ENCODE measurements around the gene AAR2.

Gene AAR2, protein sequence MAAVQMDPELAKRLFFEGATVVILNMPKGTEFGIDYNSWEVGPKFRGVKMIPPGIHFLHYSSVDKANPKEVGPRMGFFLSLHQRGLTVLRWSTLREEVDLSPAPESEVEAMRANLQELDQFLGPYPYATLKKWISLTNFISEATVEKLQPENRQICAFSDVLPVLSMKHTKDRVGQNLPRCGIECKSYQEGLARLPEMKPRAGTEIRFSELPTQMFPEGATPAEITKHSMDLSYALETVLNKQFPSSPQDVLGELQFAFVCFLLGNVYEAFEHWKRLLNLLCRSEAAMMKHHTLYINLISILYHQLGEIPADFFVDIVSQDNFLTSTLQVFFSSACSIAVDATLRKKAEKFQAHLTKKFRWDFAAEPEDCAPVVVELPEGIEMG

DNA sequence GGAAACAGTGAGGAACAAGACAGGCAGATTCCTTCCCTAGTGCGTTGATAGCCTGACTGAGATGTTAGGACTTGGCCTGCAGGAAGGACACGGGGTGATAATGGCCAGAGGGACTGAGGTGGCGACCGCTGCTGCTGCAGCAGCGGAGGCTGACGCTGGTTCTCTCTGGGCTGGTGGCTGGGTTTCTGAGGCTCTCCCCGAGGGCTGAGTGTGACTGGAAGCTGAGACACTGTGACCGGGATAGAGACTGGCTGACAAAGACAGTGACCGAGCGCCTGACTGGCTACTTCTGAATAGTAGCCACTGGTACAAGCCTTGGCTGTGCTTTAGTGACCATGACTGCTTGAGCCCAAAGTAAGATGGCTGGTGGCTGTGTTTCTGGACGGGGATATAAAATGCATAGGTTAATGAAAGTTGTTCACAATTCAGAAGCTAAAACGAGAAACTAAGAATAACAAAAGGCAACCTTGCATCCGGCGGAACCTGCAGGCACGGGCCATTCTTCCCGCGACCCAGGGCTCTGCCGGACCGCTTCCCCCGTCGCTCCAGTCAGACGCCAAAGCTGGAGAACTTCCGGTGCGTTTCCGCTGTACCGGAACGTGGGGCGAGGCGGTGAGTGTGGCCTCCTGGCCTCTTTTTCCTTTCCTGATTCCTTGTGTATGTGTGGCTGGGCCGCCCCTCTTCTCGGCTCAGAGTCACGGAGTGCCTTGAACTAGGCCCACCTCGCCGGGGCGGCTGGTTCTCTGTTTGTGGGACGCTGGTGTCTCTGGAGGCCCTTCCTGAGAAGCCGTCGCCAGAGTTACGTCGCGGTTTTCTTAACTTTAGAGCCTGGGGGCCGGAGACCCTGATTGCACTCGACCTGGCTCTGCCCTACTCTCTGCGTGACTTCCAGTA is at the start of gene AAR2:
AAR2 (plus strand) TSS at position 587 of the 894 bp plus-strand sequence. CDS start 3,391 bp downstream, outside the sequence.
- DNase-seq = peak; percentile 84 to 87

DNA sequence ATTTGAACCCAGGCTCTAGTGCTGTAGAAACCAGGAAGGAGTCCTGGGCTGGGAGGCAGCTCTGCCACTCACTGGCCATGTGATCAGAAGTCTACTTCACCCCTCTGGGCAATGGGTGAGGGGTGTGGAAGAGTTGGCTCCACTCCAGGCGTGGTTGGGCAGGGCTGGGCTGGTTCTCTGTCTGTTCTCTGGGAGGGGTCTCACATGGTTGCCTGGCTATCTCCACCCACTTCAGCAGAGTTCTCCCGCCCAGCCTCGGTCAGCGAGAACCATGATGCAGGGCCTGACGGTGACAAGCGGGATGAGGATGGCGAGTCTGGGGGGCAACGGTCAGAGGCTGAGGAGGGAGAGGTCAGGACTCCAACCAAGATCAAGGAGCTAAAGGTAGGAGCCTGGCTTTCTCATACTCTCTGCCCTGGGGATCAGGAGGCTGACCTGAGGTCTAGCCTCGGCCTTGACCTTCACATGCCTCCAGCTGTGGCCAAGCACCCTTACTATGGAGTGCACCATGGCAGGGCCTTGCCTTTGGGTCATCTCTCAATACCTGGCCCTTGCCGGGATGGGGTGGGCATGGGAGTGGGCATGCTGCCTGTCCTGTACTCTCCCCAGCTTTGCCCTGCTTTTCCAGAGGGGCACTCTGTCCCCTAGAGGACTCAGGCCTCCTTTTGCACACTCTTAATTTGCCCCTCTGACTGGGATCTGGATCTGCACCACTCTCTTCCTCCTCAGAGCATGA is 42.1 kb upstream of the AAR2 start:
- no peak for DNase-seq

DNA sequence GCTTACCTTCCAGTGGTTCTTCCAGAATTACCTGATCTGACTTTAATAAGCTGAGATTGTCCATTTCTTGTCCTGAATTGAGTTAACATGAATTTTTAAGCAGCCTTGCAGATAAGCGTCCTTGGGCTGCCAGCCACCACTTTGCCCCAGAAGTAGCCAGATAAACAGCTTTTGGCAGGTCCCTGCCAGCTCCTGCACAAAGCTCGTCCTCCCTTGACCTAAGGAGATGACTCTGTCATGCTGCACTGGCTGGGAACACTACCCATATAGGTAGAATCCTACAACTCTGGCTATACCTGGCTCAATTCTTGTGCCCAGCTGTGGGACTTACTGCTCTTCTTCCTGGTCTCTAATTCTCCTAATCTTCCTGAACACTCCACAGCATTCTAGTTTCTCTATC is 39.6 kb upstream of the AAR2 start:
- no peak for DNase-seq

DNA sequence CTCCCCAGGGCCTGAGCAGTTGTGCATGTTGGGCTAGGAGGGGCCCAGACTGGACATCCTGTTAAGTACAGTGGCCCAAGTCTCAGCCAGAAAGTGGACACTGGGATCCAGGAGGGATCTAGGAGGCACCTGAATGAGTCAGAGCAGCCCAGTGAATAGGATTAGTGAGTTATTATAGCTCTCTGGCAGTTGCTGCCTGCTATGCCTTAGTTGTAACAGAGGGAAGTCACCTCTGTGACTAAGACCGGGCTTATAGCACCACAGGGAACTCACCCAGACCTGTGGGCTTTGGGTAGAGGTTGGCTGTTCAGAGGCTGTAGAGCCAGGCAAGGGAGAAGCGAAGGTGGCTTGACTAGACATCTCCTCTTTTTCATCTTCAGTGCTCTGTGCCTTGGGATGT is 39.0 kb upstream of the AAR2 start:
- no peak for DNase-seq

DNA sequence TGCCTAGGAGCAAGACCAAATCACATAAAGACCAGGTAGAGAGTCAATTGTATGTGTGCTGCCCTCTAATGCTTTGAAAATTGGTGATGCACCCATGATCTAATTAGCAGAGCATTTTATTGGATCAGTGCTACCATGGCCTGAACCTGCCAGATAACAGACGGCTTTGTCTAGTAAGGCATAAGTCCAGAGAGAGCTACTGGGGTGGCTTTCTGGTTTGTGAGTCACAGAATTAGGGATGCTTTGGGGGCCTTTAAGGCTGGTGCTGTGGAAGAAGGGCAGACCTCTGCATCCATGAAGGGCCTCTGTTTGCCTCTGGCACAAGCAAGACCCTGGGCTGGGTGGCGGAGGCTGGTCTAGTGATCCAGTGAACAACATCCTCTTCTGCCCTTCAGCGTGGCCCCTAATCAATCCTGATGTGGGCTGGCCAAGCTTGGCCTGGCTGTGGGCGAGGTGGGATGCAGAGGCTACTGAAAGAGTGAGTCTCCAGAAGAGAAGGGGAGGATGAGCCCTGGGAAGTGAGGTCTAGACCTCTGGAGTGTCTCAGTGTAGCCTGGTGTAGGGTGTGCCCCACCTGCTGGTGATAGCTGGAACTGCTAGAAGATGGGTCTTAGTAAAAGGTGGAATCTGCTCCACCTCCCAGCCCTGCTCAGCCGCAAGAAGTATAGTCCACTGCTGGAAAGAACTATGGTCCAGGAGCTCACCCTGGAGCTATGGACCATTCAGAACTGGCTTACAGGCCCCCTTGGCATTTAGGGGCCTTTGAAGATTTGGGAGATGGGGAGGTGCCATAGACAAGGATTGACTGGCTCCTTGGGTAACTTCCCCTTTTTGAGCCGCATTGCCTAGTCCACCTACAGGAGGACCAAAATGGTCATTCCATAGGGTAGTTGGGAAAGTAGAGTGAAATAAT is 36.7 kb upstream of the AAR2 start:
- DNase-seq = peak; percentile 85 to 87

DNA sequence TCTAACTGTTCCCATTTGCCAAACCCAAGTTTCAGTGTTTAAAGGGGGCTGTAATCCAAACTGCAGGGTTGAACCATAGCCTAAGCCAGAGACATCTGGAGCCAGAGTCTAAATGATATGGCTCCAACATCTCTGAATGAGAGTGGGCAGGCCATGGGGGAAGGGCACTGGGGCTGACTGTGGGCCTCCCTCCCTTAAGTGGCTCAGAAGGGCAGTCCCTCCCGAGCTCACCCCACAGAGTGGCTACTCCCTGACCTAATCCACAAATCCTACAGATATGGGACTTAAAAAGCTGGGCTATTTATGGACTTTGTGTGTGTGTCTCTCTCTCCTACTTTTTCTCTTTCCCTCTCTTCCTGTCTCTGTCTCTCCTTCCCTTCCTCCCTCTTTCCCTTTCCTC is 35.8 kb upstream of the AAR2 start:
- no peak for DNase-seq

DNA sequence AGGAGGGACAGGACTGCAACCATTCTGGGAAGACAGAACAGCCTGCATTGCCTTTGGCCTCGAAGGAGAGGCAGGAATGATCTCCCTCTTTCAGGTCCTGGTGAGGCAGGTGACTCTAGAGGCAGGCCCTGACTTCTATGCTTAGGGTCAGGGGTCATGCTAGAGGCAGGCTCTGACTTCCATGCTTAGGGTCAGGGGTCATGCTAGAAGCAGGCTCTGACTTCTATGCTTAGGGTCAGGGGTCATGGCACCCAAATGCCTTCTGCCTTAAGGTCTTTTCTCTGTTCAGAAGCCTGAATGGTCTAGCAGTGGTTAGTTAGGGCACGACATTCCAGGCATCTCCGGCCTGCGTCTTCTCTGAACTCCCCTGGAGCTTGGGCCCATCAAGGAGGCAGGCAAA is 35.1 kb upstream of the AAR2 start:
- DNase-seq = no peak

DNA sequence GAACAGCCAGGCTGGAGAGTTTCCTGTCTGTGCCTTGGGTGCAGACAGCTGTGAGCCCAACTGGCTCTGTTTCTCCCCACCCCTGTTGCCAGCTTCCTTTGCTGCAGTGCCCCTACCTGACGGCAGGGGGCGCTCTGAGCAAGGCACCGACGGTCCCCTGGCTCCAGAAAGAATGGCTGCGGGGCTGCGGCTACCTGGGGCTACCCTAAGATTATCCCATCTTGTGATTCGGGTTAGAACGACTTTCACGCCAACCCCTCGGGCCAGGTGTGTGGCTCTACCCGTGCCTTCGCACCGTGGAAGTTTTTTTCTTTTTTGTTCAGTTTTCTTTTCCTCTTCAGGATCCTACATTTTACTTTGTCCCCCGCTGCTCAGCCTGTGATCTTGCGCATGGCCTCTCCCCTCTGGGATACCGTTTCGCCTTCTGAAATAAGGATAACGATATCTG is 33.4 kb upstream of the AAR2 start:
- DNase-seq = peak; percentile 82 to 86

DNA sequence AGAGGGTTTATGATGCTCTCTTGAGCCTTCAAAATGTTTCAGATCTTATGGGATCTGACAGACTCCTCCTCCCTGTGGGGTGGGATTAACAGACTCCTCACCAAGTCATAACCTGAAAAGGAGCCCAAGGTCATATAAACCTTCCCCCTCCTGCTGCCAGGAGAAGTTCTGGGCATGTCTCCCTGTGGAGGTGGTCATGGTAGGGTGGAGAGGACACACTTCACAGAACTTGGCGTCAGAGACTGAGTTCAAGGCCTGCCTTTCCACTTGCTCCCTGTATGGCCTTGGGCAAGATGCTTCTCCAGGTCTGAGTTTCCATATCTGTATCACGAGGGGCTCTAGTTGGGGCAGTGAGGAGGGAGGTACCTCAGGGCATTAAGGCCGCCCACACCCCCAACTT is 32.4 kb upstream of the AAR2 start:
- no peak for DNase-seq

DNA sequence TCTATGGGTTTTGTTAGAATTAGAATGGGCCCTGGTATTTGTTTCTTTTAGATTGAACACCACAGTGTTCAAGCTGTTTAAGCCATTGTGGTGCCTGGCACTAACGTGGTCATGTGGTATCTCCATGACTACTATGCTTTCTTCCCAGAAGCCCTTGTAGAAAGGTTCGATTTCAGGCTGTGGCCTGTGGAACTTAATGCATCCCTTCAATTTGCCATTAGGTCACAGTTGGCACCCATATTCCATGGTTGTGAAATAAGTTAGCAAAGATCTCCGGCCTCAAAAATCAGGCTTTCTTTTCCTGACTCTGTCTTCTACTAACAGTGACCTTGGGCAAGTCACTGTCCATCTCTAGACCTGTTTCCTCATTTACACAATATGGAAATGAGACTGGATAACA is 31.3 kb upstream of the AAR2 start:
- no peak for DNase-seq

DNA sequence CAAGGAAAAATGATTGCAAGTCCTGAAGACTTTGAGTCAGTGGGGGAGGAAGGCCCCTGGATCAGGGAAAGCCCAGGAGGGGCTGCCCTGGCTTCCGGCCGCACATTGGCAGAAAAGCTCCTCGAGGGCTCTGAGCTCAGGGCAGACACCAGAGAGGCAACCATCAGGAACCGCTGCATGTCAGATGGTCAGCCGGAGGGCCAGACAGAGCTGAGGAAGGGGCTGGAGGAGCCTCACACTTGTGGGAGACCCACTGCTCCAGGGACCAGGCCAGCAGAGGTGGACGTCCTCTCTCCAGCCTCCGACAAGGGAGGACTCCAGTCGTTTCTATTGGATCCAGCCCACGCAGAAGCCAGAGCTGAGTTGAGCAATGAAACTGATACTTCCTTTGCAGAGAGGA is 30.2 kb upstream of the AAR2 start:
- DNase-seq = no peak

DNA sequence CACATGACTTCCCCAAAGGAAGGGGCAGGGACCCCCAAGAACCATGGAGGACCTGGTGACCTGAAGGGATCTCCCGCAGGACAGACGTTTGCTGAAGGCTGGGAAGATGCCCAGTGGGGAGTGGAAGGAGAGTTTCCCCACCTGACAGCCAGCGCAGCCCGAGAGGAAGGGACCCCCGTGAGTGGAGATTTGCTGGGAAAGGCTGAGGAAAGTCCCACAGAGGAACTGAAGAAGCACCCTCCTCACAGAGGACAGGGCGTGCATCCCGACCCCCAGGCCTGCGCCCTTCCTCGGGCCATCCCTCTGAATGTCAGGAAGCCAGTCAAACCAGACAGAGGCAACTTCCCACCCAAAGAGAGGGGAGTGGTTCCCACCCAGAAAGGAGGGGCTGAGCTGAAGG is 29.6 kb upstream of the AAR2 start:
- DNase-seq = no peak

DNA sequence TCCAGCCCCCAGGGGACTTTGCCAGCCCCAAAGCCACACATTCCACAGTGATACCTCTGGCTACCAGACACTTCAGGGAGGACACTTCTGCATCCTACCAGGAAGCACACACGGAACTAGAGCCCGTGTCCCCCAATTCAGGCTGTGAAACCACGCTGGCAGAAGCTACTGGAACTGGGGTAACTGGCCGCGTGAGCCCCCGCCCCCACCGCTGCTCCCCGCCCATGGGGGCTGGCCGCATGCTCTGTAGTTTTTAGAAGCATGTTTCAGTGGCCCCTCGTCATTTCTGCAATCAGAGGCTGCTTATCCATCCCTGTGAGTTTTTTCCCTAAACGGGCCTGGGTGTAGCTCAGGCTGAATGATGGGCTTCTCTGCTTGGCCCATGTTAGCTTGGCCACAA is 28.7 kb upstream of the AAR2 start:
- DNase-seq = no peak

DNA sequence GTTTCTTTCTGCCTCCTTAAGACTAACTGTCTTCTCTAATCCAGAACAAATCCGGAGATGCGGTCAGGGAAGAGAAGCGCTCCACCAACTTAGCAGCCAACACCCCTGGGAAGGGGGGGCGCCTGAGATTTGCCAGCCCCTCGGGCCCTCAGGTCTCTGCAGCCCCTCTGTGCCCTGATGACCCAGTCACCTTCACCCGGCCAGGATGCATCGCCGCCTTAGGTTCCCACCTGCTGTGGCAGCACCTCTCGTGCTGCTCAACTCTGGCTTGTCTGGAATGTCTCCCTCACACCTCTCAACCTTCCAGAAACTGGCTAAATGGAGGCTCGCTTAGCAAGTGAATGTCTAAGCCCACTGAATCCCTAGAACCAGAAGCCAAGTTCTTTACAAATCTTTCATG is 28.0 kb upstream of the AAR2 start:
- DNase-seq = no peak

DNA sequence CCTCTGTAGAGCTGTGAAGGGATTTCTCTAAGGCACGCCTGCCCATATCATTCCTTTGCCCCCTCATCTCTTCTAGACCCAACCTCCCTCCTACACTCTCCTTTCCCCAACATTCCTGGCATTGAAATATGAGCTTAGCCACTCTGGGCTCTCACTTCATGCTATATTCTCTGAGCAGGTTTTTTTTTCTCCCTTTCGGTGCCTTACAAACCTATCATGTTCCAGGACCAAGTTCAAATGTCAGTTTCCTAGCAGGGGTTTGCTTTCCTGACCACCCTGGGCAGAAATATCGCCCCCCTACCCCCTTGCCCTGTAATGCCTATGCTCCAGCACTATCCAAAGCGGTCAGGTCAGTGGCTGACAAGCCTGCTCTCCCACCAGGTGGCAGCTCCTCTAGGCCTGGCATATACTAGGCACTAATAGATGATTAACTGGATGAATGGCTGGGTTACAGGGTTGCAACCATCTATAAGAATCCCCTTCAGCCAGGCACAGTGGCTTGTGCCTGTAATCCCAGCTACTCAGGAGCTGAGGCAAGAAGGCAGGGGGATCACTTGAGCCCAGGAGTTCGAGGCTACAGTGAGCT is 25.7 kb upstream of the AAR2 start:
- no peak for DNase-seq

DNA sequence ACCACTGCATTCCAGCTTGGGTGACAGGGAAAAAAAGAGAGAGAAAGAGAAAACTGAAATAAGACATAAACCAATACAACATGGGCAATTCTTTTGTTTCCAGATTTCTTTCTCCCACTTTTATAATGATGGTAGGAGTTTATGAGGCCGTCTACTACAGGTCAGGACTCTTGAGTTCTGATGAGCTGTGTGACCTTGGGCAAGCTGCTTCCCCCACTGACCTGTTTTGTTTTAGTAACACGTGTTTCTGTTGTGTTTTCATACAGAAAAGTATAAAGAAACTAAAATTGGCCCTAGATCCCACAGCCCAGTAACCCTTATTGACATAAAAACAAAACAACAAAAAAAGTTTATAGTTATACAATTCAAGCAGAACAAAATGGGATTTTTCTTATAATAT is 22.9 kb upstream of the AAR2 start:
- DNase-seq = no peak

DNA sequence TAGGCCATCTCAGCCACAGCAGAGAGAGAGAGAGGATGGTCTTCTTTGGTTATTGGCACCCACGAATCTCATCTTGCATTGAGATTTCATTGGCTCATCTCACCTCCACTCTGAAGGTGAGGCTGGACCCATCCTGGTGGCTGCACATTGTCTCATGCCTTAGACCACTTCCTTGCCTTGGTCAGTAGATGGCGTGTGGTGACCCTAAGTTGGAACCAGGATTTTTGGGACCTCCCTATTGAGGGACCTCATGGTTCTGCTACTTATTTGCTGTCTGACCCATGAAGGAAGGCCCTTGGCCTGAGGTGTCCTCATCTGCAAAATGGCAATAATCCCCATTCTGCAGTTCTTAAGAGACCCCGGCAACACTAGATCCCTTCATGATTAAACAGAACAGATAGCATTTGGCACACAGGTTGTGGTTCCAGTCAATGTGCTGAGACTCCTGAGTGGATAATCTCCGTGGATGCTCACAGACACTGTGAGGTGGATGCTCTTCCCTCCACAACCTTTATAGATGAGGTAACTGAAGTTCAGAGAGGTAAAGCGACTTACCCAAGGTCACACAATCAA is 21.5 kb upstream of the AAR2 start:
- DNase-seq = peak in 1 of 2 donors; percentile 5

DNA sequence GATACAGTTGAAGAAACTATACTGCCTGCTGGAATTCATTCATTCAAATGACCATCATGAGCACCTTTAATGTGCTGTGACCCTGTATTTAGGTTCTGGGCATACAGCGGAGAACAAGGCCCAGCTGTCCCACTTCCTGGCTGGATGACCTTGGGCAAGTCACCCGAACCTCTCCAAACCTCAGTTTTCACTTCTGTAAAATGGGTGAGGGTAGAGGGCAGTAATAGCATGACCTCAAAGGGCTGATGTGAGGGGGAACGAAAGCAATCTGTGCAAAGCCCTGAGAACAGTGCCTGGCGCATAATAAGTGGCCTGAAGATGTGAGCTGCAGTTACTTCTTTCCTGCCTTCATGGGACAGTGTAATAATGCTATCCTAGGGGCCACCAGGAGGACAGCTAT is 20.5 kb upstream of the AAR2 start:
- DNase-seq = no peak

DNA sequence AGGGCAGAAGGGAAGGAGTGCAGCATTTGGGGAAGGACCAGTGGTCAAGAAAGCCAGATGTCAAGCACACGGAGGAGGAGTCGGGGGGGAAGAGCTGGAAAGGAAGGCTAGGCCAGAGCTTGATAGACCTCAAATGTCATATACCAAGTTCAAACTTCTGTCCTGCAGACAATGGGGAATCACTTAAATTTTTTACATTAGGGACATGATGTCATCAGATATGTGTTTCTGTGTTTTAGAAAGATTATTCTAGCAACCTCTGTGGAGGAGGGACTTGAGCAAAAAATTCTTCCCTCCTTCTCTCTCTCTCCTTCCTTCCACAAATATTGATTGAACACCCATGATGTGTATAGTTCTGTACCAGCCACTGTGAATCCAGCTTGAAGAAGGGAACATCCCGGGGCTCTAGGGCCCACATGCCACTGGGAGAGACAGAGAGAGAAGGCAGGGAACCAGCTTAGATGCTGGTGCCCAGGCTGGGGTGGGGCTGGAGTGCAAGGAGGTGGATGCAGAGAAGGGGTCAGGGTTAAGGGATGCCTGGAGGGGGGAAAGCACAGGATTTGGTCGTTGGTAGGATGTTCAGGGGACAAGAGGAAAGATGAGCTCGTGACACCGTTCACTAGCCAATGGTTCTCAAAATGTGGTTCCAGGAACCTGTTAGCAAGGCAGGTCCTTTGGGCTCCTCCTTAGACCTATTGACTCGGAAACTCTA is 19.8 kb upstream of the AAR2 start:
- no peak for DNase-seq

DNA sequence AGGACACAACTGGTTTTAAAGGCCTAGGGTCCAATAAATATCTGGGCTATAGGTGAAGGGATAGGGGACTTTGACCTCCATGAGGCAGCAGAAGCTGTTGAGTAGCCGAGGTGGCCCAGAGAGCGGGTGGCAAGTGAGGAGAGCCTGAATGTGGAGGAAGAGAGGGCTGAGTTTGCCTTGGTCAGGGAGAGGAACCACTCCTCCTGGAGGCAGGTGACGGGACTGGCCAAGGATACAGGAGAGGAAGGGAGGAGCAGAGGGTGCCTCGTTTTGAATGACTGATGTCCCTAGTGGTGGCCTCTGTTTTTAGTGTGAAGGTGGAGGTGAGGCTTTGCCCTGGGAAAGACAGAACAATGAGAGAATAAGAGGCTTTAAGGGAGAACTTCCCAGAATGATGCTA is 19.1 kb upstream of the AAR2 start:
- DNase-seq = no peak
